Natural killer cell treated with Interleukin-12 subunit alpha and Interleukin-12 subunit beta and Interleukin-15 and Interleukin-18, amount 100 ng/mL, for 72 hours (primary cell): ENCODE results near the gene EEF1A1. TPM values are rescaled to one million over a fixed set of nuclear protein-coding genes. Genes with fewer than 3 reads are reported as not detected.
"Not testable (repeated sequence)": the region's sequence is repeated elsewhere in the genome, so short reads cannot be mapped to it uniquely, and the experiment has no call there.

Experiments
- ATAC-seq, 2 donors: fragments of 150-1000 bp; cut with Tn5 transposase in 1 of 2; sonication (Bioruptor Pico), chemical (Tn5 transposase) in 1 of 2; 2 replicates each; pipeline ENCODE4 v1.10.0; 2021
- DNase-seq: peaks from one replicate; pipeline ENCODE4 v3.0.0; 2022; ENCODE audit warnings: low spot score
- H3K27ac Mint-ChIP-seq, 2 donors: 1 replicate in 1 of 2; 2 replicates in 1 of 2; pipeline ENCODE4 v1.8.0; 2022; ENCODE audit warnings: mixed read lengths in 2 of 2, mild to moderate bottlenecking in 1 of 2, moderate library complexity in 1 of 2
- H3K27me3 Mint-ChIP-seq, 2 donors: 1 replicate in 1 of 2; 2 replicates in 1 of 2; pipeline ENCODE4 v1.8.0; 2022; ENCODE audit warnings: mixed read lengths in 2 of 2
- H3K36me3 Mint-ChIP-seq: one replicate; pipeline ENCODE4 v1.8.0; 2022; ENCODE audit warnings: mixed read lengths
- H3K4me1 Mint-ChIP-seq, 2 donors: 1 replicate in 1 of 2; 2 replicates in 1 of 2; pipeline ENCODE4 v1.8.0; 2022; ENCODE audit warnings: low read depth in 2 of 2, mixed read lengths in 2 of 2, mild to moderate bottlenecking in 1 of 2
- H3K4me3 Mint-ChIP-seq: one replicate; pipeline ENCODE4 v1.8.0; 2022; ENCODE audit warnings: mixed read lengths
- H3K9me3 Mint-ChIP-seq: 2 replicates; pipeline ENCODE4 v1.8.0; 2022; ENCODE audit warnings: mixed read lengths
- total RNA-seq, 2 donors: library from RNA; stranded (reverse); gene quantifications; one replicate each; pipeline ENCODE4 v1.2.3, GENCODE V29; 2022

The EEF1A1 gene
- total RNA-seq, 2 donors from 2014 or later = 4,705 to 6,056 TPM

GRCh38 chr6:73521351-73521985 is 636 bp upstream of the EEF1A1 start:
- H3K9me3 Mint-ChIP-seq = no peaks in the 10 kb centered on the region
- H3K36me3 Mint-ChIP-seq = peaks cover 37% of the 10 kb centered on the region
- H3K4me1 Mint-ChIP-seq = peaks cover 43 to 48% of the 10 kb centered on the region in 2 donors

GRCh38 chr6:73519926-73520687 is 725 bp downstream of the EEF1A1 start:
- Mint-ChIP-seq H3K36me3 (peaks cover 50% of the 10 kb centered on the region), H3K9me3 (no peaks in the 10 kb centered on the region), H3K27ac (peak overlapping the region; percentile 98 to 99), H3K4me3 (peak overlapping the region; percentile 90), H3K27me3 (no peaks in the 10 kb centered on the region), H3K4me1 (peaks cover 54 to 62% of the 10 kb centered on the region in 2 donors)
- ATAC-seq = peak; percentile 45 to 66
- peak; percentile 90 for DNase-seq

More at GRCh38 chr6:73521351-73521985, 636 bp upstream of the EEF1A1 start:
- H3K27ac Mint-ChIP-seq = peak overlapping the region; percentile 98 to 99
- ATAC-seq (peak; percentile 56 to 62), DNase-seq (peak; percentile 83)
- peak overlapping the region; percentile 90 for H3K4me3 Mint-ChIP-seq
- H3K27me3 Mint-ChIP-seq = no peaks in the 10 kb centered on the region

DNA sequence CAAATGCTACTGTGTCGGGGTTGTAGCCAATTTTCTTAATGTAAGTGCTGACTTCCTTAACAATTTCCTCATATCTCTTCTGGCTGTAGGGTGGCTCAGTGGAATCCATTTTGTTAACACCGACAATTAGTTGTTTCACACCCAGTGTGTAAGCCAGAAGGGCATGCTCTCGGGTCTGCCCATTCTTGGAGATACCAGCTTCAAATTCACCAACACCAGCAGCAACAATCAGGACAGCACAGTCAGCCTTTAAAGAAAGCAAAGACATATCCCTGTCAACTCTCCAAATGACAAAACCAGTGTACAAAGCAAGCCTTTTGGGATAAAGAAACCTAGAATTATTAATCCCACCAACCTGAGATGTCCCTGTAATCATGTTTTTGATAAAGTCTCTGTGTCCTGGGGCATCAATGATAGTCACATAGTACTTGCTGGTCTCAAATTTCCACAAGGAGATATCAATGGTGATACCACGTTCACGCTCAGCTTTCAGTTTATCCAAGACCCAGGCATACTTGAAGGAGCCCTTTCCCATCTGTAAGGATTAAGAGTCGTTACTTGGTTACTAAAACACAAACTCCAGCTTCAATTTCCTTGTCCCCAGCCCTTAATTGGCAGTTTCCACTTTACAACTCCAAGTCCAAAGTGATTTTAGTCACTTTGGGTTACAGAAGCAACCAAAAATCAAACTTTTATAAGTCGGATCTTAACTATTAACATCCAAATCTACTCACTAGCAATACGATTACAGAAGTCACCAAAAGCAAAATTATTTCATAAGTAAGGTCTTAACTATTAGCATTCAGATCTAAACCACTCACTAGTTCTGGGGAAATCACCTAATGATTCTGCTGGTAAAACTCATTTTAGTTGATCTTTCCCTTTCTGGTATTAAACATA is 1.6 kb downstream of the EEF1A1 start:
- not testable (repeated sequence) for H3K9me3 Mint-ChIP-seq, DNase-seq, ATAC-seq, H3K27me3 Mint-ChIP-seq
- Mint-ChIP-seq H3K4me3 (peak overlapping the region; percentile 90), H3K4me1 (peaks cover 57 to 67% of the 10 kb centered on the region in 2 donors), H3K36me3 (peaks cover 54% of the 10 kb centered on the region), H3K27ac (peak overlapping the region; percentile 98 to 99)

DNA sequence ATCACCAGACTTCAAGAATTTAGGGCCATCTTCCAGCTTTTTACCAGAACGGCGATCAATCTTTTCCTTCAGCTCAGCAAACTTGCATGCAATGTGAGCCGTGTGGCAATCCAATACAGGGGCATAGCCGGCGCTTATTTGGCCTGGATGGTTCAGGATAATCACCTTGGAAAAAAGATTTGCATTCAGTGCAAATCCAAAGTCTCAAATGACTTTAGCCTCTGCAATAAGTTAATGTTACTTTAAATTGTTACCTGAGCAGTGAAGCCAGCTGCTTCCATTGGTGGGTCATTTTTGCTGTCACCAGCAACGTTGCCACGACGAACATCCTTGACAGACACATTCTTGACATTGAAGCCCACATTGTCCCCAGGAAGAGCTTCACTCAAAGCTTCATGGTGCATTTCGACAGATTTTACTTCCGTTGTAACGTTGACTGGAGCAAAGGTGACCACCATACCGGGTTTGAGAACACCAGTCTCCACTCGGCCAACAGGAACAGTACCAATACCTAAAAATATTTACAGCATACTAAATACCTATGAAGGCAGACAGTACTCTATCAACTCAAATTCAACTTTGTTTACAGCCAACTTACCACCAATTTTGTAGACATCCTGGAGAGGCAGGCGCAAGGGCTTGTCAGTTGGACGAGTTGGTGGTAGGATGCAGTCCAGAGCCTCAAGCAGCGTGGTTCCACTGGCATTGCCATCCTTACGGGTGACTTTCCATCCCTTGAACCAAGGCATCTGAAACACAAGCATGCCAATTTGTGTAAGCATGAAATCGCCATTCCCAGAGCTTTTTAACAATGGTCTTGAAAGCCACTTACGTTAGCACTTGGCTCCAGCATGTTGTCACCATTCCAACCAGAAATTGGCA is 2.5 kb downstream of the EEF1A1 start:
- H3K9me3 Mint-ChIP-seq, ATAC-seq, DNase-seq, H3K27me3 Mint-ChIP-seq: not testable (repeated sequence)
- H3K4me1 Mint-ChIP-seq = peaks cover 53 to 64% of the 10 kb centered on the region in 2 donors
- peak overlapping the region; percentile 98 to 99 for H3K27ac Mint-ChIP-seq
- H3K36me3 Mint-ChIP-seq = peaks cover 54% of the 10 kb centered on the region
- peak overlapping the region; percentile 90 for H3K4me3 Mint-ChIP-seq

GRCh38 chr6:73516514-73517489 is 4.0 kb downstream of the EEF1A1 start:
- Mint-ChIP-seq H3K36me3 (peaks cover 54% of the 10 kb centered on the region), H3K4me1 (peaks cover 53 to 62% of the 10 kb centered on the region in 2 donors), H3K9me3 (no peaks in the 10 kb centered on the region), H3K4me3 (peak overlapping the region; percentile 70), H3K27me3 (no peaks in the 10 kb centered on the region), H3K27ac (peak overlapping the region; percentile 98 to 99)
- ATAC-seq (no peak), DNase-seq (no peak)

GRCh38 chr6:73515204-73515655 is 5.6 kb downstream of the EEF1A1 start:
- Mint-ChIP-seq H3K27ac (peak overlapping the region; percentile 98 to 99), H3K9me3 (no peaks in the 10 kb centered on the region), H3K27me3 (no peaks in the 10 kb centered on the region), H3K36me3 (peaks cover 47% of the 10 kb centered on the region), H3K4me1 (peaks cover 43 to 53% of the 10 kb centered on the region in 2 donors), H3K4me3 (peak overlapping the region; percentile 70)
- ATAC-seq = no peak
- no peak for DNase-seq

GRCh38 chr6:73514746-73515110 is 6.1 kb downstream of the EEF1A1 start:
- peak overlapping the region; percentile 70 for H3K4me3 Mint-ChIP-seq
- H3K9me3 Mint-ChIP-seq = no peaks in the 10 kb centered on the region
- peaks cover 39 to 48% of the 10 kb centered on the region in 2 donors for H3K4me1 Mint-ChIP-seq
- H3K27ac Mint-ChIP-seq = peak overlapping the region; percentile 98 to 99
- H3K36me3 Mint-ChIP-seq = peaks cover 42% of the 10 kb centered on the region
- ATAC-seq = peak in 1 of 2 donors; percentile 11
- H3K27me3 Mint-ChIP-seq = no peaks in the 10 kb centered on the region
- no peak for DNase-seq

DNA sequence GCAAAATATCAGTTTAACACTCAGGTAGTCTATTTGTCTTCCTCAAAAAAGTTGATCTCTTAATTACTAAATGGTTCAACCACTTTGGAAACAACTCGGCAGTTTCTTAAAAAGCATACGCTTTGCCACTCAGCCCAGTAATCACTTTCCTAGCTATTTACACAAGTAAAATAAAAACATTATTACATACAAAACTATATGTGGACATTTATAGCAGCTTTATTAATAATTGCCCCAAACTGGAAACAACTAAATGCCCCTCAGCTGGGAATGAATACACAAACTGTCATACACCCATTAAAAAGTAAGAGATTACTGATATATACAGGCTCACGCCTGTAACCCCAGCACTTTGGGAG is 7.4 kb downstream of the EEF1A1 start:
- Mint-ChIP-seq H3K27ac (peak overlapping the region; percentile 6 to 36), H3K4me1 (peaks cover 32 to 39% of the 10 kb centered on the region in 2 donors), H3K27me3 (no peaks in the 10 kb centered on the region), H3K9me3 (no peaks in the 10 kb centered on the region), H3K36me3 (peaks cover 29% of the 10 kb centered on the region), H3K4me3 (peak overlapping the region; percentile 4)
- peak in 1 of 2 donors; percentile 10 for ATAC-seq
- no peak for DNase-seq

- no peak for DNase-seq
- peaks cover 22 to 28% of the 10 kb centered on the region in 2 donors for H3K4me1 Mint-ChIP-seq
- no peak for ATAC-seq
- no peak overlapping the region for H3K4me3 Mint-ChIP-seq
- peaks cover 20% of the 10 kb centered on the region for H3K36me3 Mint-ChIP-seq
- H3K27ac Mint-ChIP-seq = peak overlapping the region; percentile 19 to 31
- H3K9me3 Mint-ChIP-seq = no peaks in the 10 kb centered on the region
- no peaks in the 10 kb centered on the region for H3K27me3 Mint-ChIP-seq
Observed at GRCh38 chr6:73511796-73512195, 9.0 kb downstream of the EEF1A1 start.

GRCh38 chr6:73509851-73510250 is 11.0 kb downstream of the EEF1A1 start:
- Mint-ChIP-seq H3K27me3 (no peaks in the 10 kb centered on the region), H3K36me3 (peaks cover 2% of the 10 kb centered on the region), H3K9me3 (no peaks in the 10 kb centered on the region), H3K4me1 (peaks cover 5 to 8% of the 10 kb centered on the region in 2 donors), H3K4me3 (no peak overlapping the region), H3K27ac (peak overlapping the region in 1 of 2 donors; percentile 9)
- ATAC-seq = no peak
- DNase-seq = no peak

GRCh38 chr6:73508776-73509175 is 12.1 kb downstream of the EEF1A1 start:
- DNase-seq (no peak), ATAC-seq (no peak)
- no peak overlapping the region for H3K27ac Mint-ChIP-seq
- H3K4me1 Mint-ChIP-seq = peaks cover 3 to 5% of the 10 kb centered on the region in 2 donors
- H3K36me3 Mint-ChIP-seq = no peaks in the 10 kb centered on the region
- no peaks in the 10 kb centered on the region for H3K27me3 Mint-ChIP-seq
- no peaks in the 10 kb centered on the region for H3K9me3 Mint-ChIP-seq
- no peak overlapping the region for H3K4me3 Mint-ChIP-seq

- ATAC-seq = no peak
- Mint-ChIP-seq H3K4me3 (no peak overlapping the region), H3K36me3 (peaks cover 4% of the 10 kb centered on the region), H3K27me3 (no peaks in the 10 kb centered on the region), H3K9me3 (no peaks in the 10 kb centered on the region), H3K27ac (peak overlapping the region; percentile 31 to 76), H3K4me1 (peaks cover 0 to 5% of the 10 kb centered on the region in 2 donors)
- no peak for DNase-seq
Observed at GRCh38 chr6:73506246-73506645, 14.6 kb downstream of the EEF1A1 start.
